ENCODE results near the gene EPS8L3.

The EPS8L3 gene

DNA sequence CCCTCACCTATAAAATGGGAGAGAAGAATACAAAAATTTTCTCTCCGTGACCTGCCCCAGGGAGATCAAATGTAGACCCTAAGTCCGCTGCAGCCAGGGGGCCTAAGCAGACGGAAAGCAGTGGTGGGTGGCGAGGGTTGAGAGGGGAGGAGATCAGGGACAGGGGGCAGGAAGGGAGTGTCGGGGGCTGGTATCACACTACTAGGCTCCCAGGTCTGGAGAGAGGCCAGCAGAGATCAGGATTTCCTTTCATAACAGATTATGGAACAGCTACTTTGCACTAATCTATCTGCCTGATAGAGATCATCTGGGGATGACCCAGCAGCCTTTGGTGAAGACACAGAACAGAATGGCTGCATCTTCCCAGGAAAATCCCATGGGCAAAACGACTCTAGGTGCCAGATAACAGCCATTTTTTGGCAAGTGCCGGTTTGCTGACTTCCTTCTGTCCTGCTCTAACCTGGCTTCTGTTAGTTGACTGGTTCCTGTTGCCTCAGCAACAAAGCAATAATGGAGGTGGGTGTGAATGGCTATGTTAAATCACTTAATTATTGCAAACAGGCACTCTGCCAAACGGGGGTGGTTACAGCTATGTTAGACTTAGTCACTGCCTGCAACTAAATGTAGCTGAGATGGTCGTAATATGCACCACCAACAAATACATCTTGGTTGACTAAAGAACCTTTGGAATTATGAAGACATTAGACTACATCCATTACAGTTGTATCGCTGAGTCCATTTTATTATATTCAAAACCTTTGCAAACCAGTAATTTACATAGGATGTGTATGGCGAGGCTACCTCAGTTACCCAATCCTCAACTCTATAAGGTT is 30.0 kb upstream of the EPS8L3 start:
- peak; percentile 79 to 85 for DNase-seq

DNA sequence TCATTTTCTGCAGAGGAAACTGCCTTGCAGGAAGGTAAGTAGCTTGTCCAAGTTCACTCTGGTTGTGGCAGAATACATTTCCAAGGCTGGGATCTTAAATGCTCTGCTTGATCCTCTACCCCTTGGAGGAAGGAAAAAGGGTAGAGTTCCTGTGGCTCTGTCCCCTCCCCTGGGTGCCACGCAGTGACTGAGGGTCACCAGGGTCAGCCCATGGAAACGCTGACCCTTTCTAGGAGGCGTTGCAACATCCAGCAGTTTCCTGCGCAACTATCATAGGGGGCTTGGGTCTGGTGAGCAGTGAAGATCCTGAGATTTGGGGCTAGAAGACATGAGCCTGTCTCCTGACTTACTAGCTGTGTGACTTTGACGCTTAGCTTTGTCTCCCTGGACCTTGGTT is 29.4 kb upstream of the EPS8L3 start:
- no peak for DNase-seq

DNA sequence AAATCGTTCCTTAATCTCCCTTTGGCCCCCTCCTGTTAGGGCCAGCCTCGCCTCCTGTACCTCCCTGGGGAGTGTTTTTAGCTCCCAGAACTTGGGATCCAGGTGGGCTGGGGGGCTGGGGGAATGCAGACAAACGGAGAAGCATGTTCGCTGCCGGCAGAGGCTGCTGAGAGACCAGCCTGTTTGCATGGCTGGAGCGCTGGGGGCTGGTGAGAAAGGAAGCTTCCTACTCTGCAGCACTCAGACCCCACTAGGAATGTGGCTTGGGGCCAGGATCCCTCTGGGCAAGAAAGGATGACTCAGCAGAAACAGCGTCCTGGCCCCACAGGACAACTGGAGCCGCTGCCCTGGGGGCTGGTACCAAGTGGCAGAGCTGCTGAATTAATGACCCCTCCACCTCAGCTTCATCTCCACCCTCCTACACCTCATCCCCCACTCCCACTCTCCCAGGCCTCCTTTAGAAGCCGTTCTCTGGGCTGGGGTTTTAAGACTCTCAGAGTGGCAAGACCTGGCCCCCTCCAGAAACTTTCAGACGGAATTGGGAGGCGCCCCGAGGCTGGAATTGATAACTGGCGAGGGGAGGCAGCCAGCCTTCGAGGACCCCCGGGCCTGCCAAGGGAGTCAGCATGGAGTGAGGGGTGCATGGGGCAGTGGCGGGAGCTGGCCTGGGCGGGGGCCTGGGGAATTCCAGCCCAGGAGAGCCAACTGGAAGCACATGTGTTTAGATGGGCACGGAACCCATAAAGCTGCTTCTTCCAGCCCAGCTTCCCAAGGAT is 28.5 kb upstream of the EPS8L3 start:
- no peak for DNase-seq

- DNase-seq, result no peak
Measured at GRCh38 chr1:109791495-109792043, 27.8 kb upstream of the EPS8L3 start.

GRCh38 chr1:109790735-109791494 is 27.2 kb upstream of the EPS8L3 start:
- peak; percentile 77 to 83 for DNase-seq

DNA sequence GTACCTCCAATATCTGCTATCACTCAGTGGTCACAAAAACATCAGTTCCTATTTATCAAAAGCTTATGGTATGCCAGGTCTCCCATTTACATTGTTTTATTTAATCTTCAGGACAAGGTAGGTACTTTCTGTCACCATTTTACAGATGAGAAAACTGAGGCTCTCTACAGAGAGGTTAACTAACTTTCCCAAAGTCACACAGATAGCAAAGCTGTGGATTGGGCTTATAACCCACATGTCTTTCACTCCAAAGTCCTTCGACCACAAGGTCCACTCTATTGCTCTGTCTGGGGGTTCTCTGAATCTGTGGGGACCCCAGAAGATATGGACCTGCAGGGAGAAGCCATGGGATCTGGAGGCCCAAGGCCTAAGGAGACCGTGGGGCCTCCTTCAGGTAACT is 26.6 kb upstream of the EPS8L3 start:
- no peak for DNase-seq

DNA sequence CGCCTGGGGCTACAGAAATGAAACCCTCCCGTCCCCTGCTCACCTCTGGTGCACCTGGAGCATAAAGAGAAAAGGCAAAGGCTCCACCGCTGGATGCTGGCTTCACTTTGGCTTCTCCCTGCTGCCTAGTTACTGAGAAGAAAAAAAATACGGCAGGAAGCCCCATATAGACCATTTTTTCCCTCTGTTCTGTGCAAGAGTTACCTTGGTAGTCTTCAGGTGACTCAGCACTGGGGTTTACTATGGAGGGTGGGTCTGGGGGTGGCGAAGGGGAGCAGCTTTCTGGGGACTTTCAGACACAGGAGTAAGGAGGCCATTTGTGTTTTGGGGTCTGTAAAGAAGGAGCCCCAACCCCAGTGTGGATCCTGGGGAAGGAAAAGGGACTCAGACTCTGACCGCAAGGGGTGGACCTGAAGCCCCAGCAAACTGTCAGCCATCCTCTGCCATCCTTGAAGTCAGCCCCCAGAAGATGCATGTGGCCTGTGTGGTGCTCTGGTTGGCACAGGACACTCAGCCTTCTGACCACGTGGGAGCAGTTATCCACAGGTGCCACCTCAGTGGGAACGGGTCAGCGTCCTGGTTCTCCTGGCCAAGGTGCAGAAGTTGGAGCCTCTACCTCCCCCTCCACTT is 25.9 kb upstream of the EPS8L3 start:
- DNase-seq, result no peak

GRCh38 chr1:109788695-109789521 is 25.2 kb upstream of the EPS8L3 start:
- peak; percentile 41 to 48 for DNase-seq

GRCh38 chr1:109787845-109788601 is 24.3 kb upstream of the EPS8L3 start:
- DNase-seq, result no peak

DNA sequence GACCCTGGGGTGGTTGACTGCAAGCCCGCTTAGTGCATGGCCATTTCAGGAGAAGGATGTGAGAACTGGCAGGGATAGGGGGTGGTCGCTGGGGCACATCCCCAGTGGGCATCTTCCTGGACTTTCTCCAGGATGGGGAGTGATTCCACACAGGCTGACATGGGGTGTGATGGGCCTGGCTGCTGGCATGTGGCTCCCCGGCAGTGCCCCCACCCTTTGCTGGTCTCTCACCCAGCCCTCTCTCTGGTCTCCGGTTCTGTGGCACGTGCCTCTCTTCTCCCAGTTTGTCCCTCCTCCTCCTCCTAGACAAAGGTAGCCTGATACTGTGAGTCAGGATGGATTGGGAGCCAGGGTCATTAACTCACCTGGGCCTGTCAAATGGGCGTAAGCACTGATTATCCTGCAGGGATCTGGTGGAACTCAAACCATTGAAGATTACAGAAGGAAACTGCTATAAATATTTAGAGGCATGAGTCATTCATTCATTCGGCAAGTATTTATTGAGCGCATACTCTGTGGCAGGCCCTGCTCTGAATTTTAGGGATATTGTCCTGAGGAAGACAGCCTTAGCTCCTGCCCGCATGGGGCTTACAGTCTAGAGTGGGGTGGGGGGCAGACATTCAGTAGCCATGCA is 23.6 kb upstream of the EPS8L3 start:
- DNase-seq, result no peak

DNA sequence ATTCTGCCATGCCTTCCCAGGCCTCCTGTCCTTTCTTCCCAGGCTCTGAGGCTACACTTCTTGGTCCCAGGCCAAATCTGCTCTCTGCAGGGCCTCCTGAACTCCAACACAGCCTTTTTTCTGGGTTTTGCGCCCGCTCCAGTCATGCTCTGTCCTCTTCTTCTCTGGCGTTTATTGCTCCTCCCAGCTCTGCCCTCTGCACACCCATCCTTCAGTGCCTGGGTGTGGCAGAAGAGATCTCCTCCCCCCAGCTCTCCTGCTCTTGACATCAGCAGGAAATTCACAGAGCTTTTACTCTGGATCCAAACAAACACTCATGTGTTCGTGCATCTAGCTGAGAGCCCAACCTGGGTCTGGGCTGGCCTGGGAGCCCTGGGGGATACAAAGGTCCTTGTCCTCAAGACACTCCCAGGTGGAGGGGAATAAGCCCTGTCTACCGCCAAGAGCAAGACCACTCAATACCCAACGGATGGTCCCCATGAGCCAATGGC is 22.9 kb upstream of the EPS8L3 start:
- peak; percentile 36 to 43 for DNase-seq

GRCh38 chr1:109786112-109786480 is 22.4 kb upstream of the EPS8L3 start:
- DNase-seq, result peak; percentile 51 to 74

GRCh38 chr1:109785446-109786111 is 21.9 kb upstream of the EPS8L3 start:
- DNase-seq, result no peak

GRCh38 chr1:109784551-109785252 is 21.0 kb upstream of the EPS8L3 start:
- DNase-seq, result no peak

GRCh38 chr1:109783436-109783835 is 19.7 kb upstream of the EPS8L3 start:
- no peak for DNase-seq

- DNase-seq, result no peak
Measured at GRCh38 chr1:109782927-109783326, 19.2 kb upstream of the EPS8L3 start.

GRCh38 chr1:109782514-109782913 is 18.8 kb upstream of the EPS8L3 start:
- DNase-seq, result no peak

DNA sequence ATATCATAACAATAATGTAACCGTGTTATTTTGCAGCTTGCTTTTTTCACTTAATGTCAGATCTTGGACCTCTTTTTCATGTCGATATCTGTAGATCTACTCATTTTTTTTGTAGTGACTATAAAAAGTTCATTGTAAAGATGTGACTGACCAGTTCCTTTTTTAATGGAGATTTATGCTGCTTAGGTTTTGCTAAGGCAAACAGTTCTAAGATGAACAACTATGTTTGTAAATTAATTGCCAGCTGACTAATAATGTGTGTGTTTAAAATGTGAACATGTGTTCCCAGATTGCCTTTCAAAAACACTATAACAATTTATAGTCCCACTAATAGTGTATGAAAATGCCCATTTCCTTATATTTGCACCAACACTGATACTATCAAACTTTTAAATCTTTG is 18.1 kb upstream of the EPS8L3 start:
- no peak for DNase-seq

GRCh38 chr1:109780982-109781381 is 17.3 kb upstream of the EPS8L3 start:
- no peak for DNase-seq
